CD4-positive, alpha-beta T cell treated with Interleukin-10 for 1 hour (primary cell): ENCODE measurements around the gene ZBTB20.

Experiments used
- DNase-seq: peaks from one replicate; pipeline ENCODE4 v3.0.0-alpha.2; 2020

The ZBTB20 gene

GRCh38 chr3:114452256-114452655 is 694.8 kb downstream of the ZBTB20 start:
- DNase-seq, result no peak

- DNase-seq, result no peak
Measured at GRCh38 chr3:114451561-114452018, 695.5 kb downstream of the ZBTB20 start.

- no peak for DNase-seq
Measured at GRCh38 chr3:114451051-114451451, 696.0 kb downstream of the ZBTB20 start.

- DNase-seq, result no peak
Measured at GRCh38 chr3:114450008-114450596, 697.0 kb downstream of the ZBTB20 start.

- DNase-seq, result no peak
Measured at GRCh38 chr3:114449271-114450007, 697.6 kb downstream of the ZBTB20 start.

- no peak for DNase-seq
Measured at GRCh38 chr3:114447950-114448479, 699.1 kb downstream of the ZBTB20 start.

- no peak for DNase-seq
Measured at GRCh38 chr3:114447545-114447944, 699.5 kb downstream of the ZBTB20 start.

GRCh38 chr3:114446600-114446999 is 700.5 kb downstream of the ZBTB20 start:
- no peak for DNase-seq

- no peak for DNase-seq
Measured at GRCh38 chr3:114445233-114445632, 701.9 kb downstream of the ZBTB20 start.

GRCh38 chr3:114444216-114444615 is 702.9 kb downstream of the ZBTB20 start:
- DNase-seq, result no peak

- DNase-seq, result no peak
Measured at GRCh38 chr3:114442246-114442645, 704.8 kb downstream of the ZBTB20 start.

- DNase-seq, result no peak
Measured at GRCh38 chr3:114441386-114441785, 705.7 kb downstream of the ZBTB20 start.

- no peak for DNase-seq
Measured at GRCh38 chr3:114440700-114441099, 706.4 kb downstream of the ZBTB20 start.

GRCh38 chr3:114439284-114439683 is 707.8 kb downstream of the ZBTB20 start:
- no peak for DNase-seq

- no peak for DNase-seq
Measured at GRCh38 chr3:114437897-114438296, 709.2 kb downstream of the ZBTB20 start.

GRCh38 chr3:114436182-114436581 is 710.9 kb downstream of the ZBTB20 start:
- no peak for DNase-seq

- DNase-seq, result no peak
Measured at GRCh38 chr3:114435386-114436115, 711.5 kb downstream of the ZBTB20 start.

GRCh38 chr3:114432310-114432709 is 714.8 kb downstream of the ZBTB20 start:
- no peak for DNase-seq

- DNase-seq, result no peak
Measured at GRCh38 chr3:114428044-114428595, 719.0 kb downstream of the ZBTB20 start.

- no peak for DNase-seq
Measured at GRCh38 chr3:114427285-114428043, 719.6 kb downstream of the ZBTB20 start.

GRCh38 chr3:114424337-114424736 is 722.8 kb downstream of the ZBTB20 start:
- no peak for DNase-seq

- DNase-seq, result no peak
Measured at GRCh38 chr3:114421204-114421603, 725.9 kb downstream of the ZBTB20 start.

- DNase-seq, result no peak
Measured at GRCh38 chr3:114420072-114420471, 727.0 kb downstream of the ZBTB20 start.
